Hepatocyte (in vitro differentiated cells): Measurements from ENCODE around the gene LSAMP.

Experiments
- CTCF ChIP-seq: fragments of 200-600 bp; sonication (generic); IDR thresholded peaks from 2 replicates; pipeline ENCODE4 v1.5.1; 2016; ENCODE audit warnings: antibody characterized with exemption, mild to moderate bottlenecking; ENCODE audit not compliant: poor library complexity
- EZH2 ChIP-seq: fragments of 200-600 bp; sonication (generic); IDR thresholded peaks from 2 replicates; pipeline ENCODE4 v1.6.1; 2016; ENCODE audit warnings: antibody characterized with exemption, mild to moderate bottlenecking, borderline replicate concordance

- TF ChIP-seq CTCF (no peak), EZH2 (no peak)
Observed at GRCh38 chr3:116464276-116464798, 19.1 kb upstream of the LSAMP start.
